SK-N-SH (cell line): Measurements from ENCODE around the gene ZNF766. TPM values are rescaled to one million over a fixed set of nuclear protein-coding genes. Genes with fewer than 3 reads are reported as not detected.

Experiments
- CTCF ChIA-PET: fragments of 300-600, 350-600 bp; formaldehyde crosslinking; extraction: SDS; loops from one replicate; lab custom pipeline; 2021; lab: Yijun Ruan, JAX
- POLR2A ChIA-PET: fragments of 350-600 bp; sonication (Branson Sonifier 250); formaldehyde crosslinking; extraction: SDS; loops from one replicate; lab custom pipeline; 2020; ENCODE audit warnings: antibody characterized with exemption, inconsistent platforms; lab: Yijun Ruan, JAX
- DNase-seq: peaks from one replicate; pipeline ENCODE4 v3.0.0; 2012
- H2AFZ ChIP-seq: fragments of 200-600 bp; sonication (generic); 2 replicates; pipeline ENCODE4 v1.8.1; 2016; ENCODE audit warnings: antibody characterized with exemption, mild to moderate bottlenecking, low read depth
- H3F3A ChIP-seq: fragments of 200-600 bp; sonication (generic); replicated peaks from 2 replicates; pipeline ENCODE3; 2016; ENCODE audit warnings: antibody characterized with exemption, mild to moderate bottlenecking; ENCODE audit not compliant: insufficient read depth
- H3K27ac ChIP-seq, 2 experiments: fragments of 200-500 bp in 1 of 2; fragments of 200-600 bp in 1 of 2; sonication (Bioruptor generic) in 1 of 2; sonication (generic), shearing (Covaris generic) in 1 of 2; 2 replicates each; pipeline versions ENCODE4 v1.5.1 to v1.6.1; 2014 to 2016; ENCODE audit warnings: low read depth in 2 of 2, inconsistent platforms in 1 of 2, low read length in 1 of 2, mild to moderate bottlenecking in 1 of 2, mixed read lengths in 1 of 2
- H3K27me3 ChIP-seq: fragments of 200-600 bp; sonication (generic), shearing (Covaris generic); 2 replicates; pipeline ENCODE4 v1.6.1; 2016; ENCODE audit warnings: mixed run types; ENCODE audit not compliant: insufficient read depth
- H3K36me3 ChIP-seq, 2 experiments: fragments of 200-500 bp in 1 of 2; fragments of 200-600 bp in 1 of 2; sonication (Bioruptor generic) in 1 of 2; sonication (generic) in 1 of 2; replicated peaks in 1 of 2; 2 replicates each; pipeline versions ENCODE3 to v1.5.1; 2014 to 2016; ENCODE audit warnings: low read length in 1 of 2, mild to moderate bottlenecking in 1 of 2; ENCODE audit not compliant: insufficient read depth in 2 of 2, control insufficient read depth in 1 of 2
- H3K4me1 ChIP-seq, 2 experiments: fragments of 200-500 bp in 1 of 2; fragments of 200-600 bp in 1 of 2; sonication (Bioruptor generic) in 1 of 2; sonication (generic), shearing (Covaris generic) in 1 of 2; 2 replicates each; pipeline versions ENCODE4 v1.5.1 to v1.6.1; 2014 to 2016; ENCODE audit warnings: low read depth in 1 of 2, low read length in 1 of 2, mixed run types in 1 of 2; ENCODE audit not compliant: insufficient read depth in 2 of 2, control insufficient read depth in 1 of 2
- H3K4me2 ChIP-seq: fragments of 200-600 bp; sonication (generic), shearing (Covaris generic); 2 replicates; pipeline ENCODE4 v1.6.1; 2017; ENCODE audit warnings: mixed run types
- H3K4me3 ChIP-seq, 2 experiments: fragments of 200-500 bp in 1 of 2; fragments of 200-600 bp in 1 of 2; sonication (Bioruptor generic) in 1 of 2; sonication (generic), shearing (Covaris generic) in 1 of 2; 2 replicates each; pipeline versions ENCODE4 v1.5.1 to v1.8.1; 2014 to 2016; ENCODE audit warnings: low read depth in 2 of 2, inconsistent platforms in 1 of 2, low read length in 1 of 2, mild to moderate bottlenecking in 1 of 2, mixed read lengths in 1 of 2, moderate library complexity in 1 of 2
- H3K79me2 ChIP-seq: fragments of 200-600 bp; sonication (generic); 2 replicates; pipeline ENCODE4 v1.8.1; 2017; ENCODE audit warnings: mild to moderate bottlenecking; ENCODE audit not compliant: insufficient read depth
- H3K9ac ChIP-seq: fragments of 200-600 bp; sonication (generic); 2 replicates; pipeline ENCODE4 v1.6.1; 2017; ENCODE audit warnings: mixed run types
- H3K9me2 ChIP-seq: fragments of 200-600 bp; sonication (generic); 2 replicates; pipeline ENCODE4 v1.6.1; 2017; ENCODE audit warnings: mixed run types
- H3K9me3 ChIP-seq: fragments of 200-600 bp; sonication (generic); 2 replicates; pipeline ENCODE4 v1.6.1; 2017; ENCODE audit warnings: mixed run types, mild to moderate bottlenecking, moderate library complexity
- H4K20me1 ChIP-seq: fragments of 200-600 bp; sonication (generic); 2 replicates; pipeline ENCODE4 v1.6.1; 2017; ENCODE audit warnings: mild to moderate bottlenecking, mixed run types; ENCODE audit not compliant: insufficient read depth
- CHD2 ChIP-seq: fragments of 150-350 bp; IDR thresholded peaks from 2 replicates; pipeline ENCODE4 v1.6.1; 2018; ENCODE audit warnings: low read length; ENCODE audit not compliant: partially characterized antibody
- ELF1 ChIP-seq: IDR thresholded peaks from 2 replicates; pipeline ENCODE4 v1.4.0; 2012
- EZH2phosphoT487 ChIP-seq: fragments of 200-600 bp; sonication (generic); IDR thresholded peaks from 2 replicates; pipeline ENCODE4 v1.6.1; 2017; ENCODE audit warnings: low read depth, mixed run types, mild to moderate bottlenecking, antibody characterized with exemption, moderate library complexity, borderline replicate concordance
- FOSL2 ChIP-seq: IDR thresholded peaks from 2 replicates; pipeline ENCODE4 v1.4.0; 2012; ENCODE audit warnings: low read depth, mild to moderate bottlenecking, moderate library complexity, borderline replicate concordance
- JUND ChIP-seq: IDR thresholded peaks from 2 replicates; pipeline ENCODE4 v1.4.0; 2012
- MEF2A ChIP-seq: IDR thresholded peaks from 2 replicates; pipeline ENCODE4 v1.4.0; 2012; ENCODE audit warnings: low read depth, borderline replicate concordance
- NFIC ChIP-seq: IDR thresholded peaks from 2 replicates; pipeline ENCODE4 v1.4.0; 2012; ENCODE audit warnings: borderline replicate concordance
- POLR2AphosphoS5 ChIP-seq: IDR thresholded peaks from 2 replicates; pipeline ENCODE4 v1.6.1; 2012; ENCODE audit warnings: low read depth, low read length
- RAD21 ChIP-seq: IDR thresholded peaks from 2 replicates; pipeline ENCODE4 v1.6.1; 2012; ENCODE audit warnings: mild to moderate bottlenecking, low read length
- RCOR1 ChIP-seq: fragments of 150-350 bp; IDR thresholded peaks from 2 replicates; pipeline ENCODE4 v1.6.1; 2017; ENCODE audit warnings: antibody characterized with exemption, low read length
- REST ChIP-seq: IDR thresholded peaks from 2 replicates; pipeline ENCODE4 v1.6.1; 2012; ENCODE audit warnings: mild to moderate bottlenecking, low read depth, low read length, moderate library complexity
- RFX5 ChIP-seq: IDR thresholded peaks from 2 replicates; pipeline ENCODE4 v1.6.1; 2012; ENCODE audit warnings: mild to moderate bottlenecking, improper control_type of control experiment, low read length
- RXRA ChIP-seq: IDR thresholded peaks from 2 replicates; pipeline ENCODE4 v1.4.0; 2012; ENCODE audit warnings: low read depth, mild to moderate bottlenecking, borderline replicate concordance
- SIN3A ChIP-seq: IDR thresholded peaks from 2 replicates; pipeline ENCODE4 v1.6.1; 2012; ENCODE audit warnings: low read depth, mild to moderate bottlenecking, low read length, moderate library complexity, borderline replicate concordance
- SMC3 ChIP-seq: IDR thresholded peaks from 2 replicates; pipeline ENCODE4 v1.6.1; 2012; ENCODE audit warnings: low read depth, low read length, improper control_type of control experiment
- TAF1 ChIP-seq: IDR thresholded peaks from 2 replicates; pipeline ENCODE4 v1.6.1; 2012; ENCODE audit warnings: low read depth, mild to moderate bottlenecking, low read length, moderate library complexity, borderline replicate concordance
- TCF12 ChIP-seq: IDR thresholded peaks from 2 replicates; pipeline ENCODE4 v1.4.0; 2012
- USF2 ChIP-seq: fragments of 150-350 bp; IDR thresholded peaks from 2 replicates; pipeline ENCODE4 v1.6.1; 2017; ENCODE audit warnings: antibody characterized with exemption, low read length, low read depth, borderline replicate concordance
- WGBS: methylation state at CpG from one replicate; pipeline ENCODE4 v1.1.6; 2017; ENCODE audit warnings: low lambda C conversion rate; 5-methylcytosine and 5-hydroxymethylcytosine counted together
- polyA plus RNA-seq, 3 experiments: library from polyadenylated mRNA; depleted of rRNA; stranded (reverse); fragments of >200 nt; gene quantifications; 2 replicates each; pipeline ENCODE4 v1.2.3, GENCODE V29; 2012

Gene ZNF766
- polyA plus RNA-seq, 1 of the 3 experiments (the other 2 are of a cell fraction), result 3.9 TPM

- Histone ChIP-seq H3K9ac (no peak overlapping the region), H3K9me3 (no peaks in the 10 kb centered on the region), H2AFZ (no peak overlapping the region), H3K27ac (no peak overlapping the region), H3K9me2 (no peaks in the 10 kb centered on the region), H3K27me3 (no peaks in the 10 kb centered on the region), H3K36me3 (peaks cover 70 to 84% of the 10 kb centered on the region in 2 experiments), H3K79me2 (no peaks in the 10 kb centered on the region), H4K20me1 (no peaks in the 10 kb centered on the region), H3K4me3 (no peak overlapping the region), H3F3A (peaks cover 9% of the 10 kb centered on the region), H3K4me1 (no peaks in the 10 kb centered on the region), H3K4me2 (no peak overlapping the region)
- TF ChIP-seq REST (no peak), MEF2A (no peak), TAF1 (no peak), EZH2phosphoT487 (no peak), SIN3A (no peak), CHD2 (no peak), ELF1 (no peak), USF2 (no peak), NFIC (no peak), POLR2AphosphoS5 (no peak), RXRA (no peak), TCF12 (no peak), SMC3 (no peak)
- 98% methylated on average over 5 of the region's 5 CpGs for WGBS
- no peak for DNase-seq
- ChIA-PET POLR2A (interaction anchor here (1.1 kb wide), 1 partner anchor 35 kb away, joined by 3 read pairs; no protein-coding TSS in a partner anchor), CTCF (interaction anchor here (1.6 kb wide), 1 partner anchor 13 kb away, joined by 7 read pairs; no protein-coding TSS in a partner anchor)
Observed at GRCh38 chr19:52224211-52224610, 45.2 kb upstream of the ZNF766 start.

- 97% methylated on average over 4 of the region's 4 CpGs for WGBS
- H3K4me2 ChIP-seq, result no peak overlapping the region
- peaks cover 58 to 60% of the 10 kb centered on the region in 2 experiments for H3K36me3 ChIP-seq
- CTCF ChIA-PET, result interaction anchor here (1.5 kb wide), 1 partner anchor 11 kb away, joined by 4 read pairs; no protein-coding TSS in a partner anchor
- H3F3A ChIP-seq, result peaks cover 15% of the 10 kb centered on the region
- DNase-seq, result no peak
- H3K79me2 ChIP-seq, result no peaks in the 10 kb centered on the region
- no peaks in the 10 kb centered on the region for H3K9me2 ChIP-seq
- H2AFZ ChIP-seq, result no peak overlapping the region
- H3K27ac ChIP-seq, result no peak overlapping the region
- no peaks in the 10 kb centered on the region for H4K20me1 ChIP-seq
- no peak overlapping the region for H3K9ac ChIP-seq
- POLR2A ChIA-PET, result no interaction called here
- no peaks in the 10 kb centered on the region; a peak in 1 of 4 replicates for H3K4me1 ChIP-seq
- no peaks in the 10 kb centered on the region for H3K9me3 ChIP-seq
- no peak overlapping the region for H3K4me3 ChIP-seq
- no peaks in the 10 kb centered on the region for H3K27me3 ChIP-seq
- no peak for TF ChIP-seq NFIC
- no peak for TF ChIP-seq RFX5
- no peak for TF ChIP-seq RAD21
- no peak for TF ChIP-seq JUND
- TF ChIP-seq REST, result no peak
- no peak for TF ChIP-seq FOSL2
- no peak for TF ChIP-seq USF2
- TF ChIP-seq ELF1, result no peak
- TF ChIP-seq RCOR1, result no peak
Observed at GRCh38 chr19:52226652-52227051, 42.7 kb upstream of the ZNF766 start.
